ENCODE measurements around the gene ABCC2.
"Not testable (repeated sequence)": the region's sequence is repeated elsewhere in the genome, so short reads cannot be mapped to it uniquely, and the experiment has no call there.

Gene ABCC2

GRCh38 chr10:99782447-99783286 is at the start of gene ABCC2:
TSS of gene ABCC2 (plus strand) at chr10:99782640. CDS start at chr10:99782845, 205 bp downstream.
- no peak for DNase-seq

DNA sequence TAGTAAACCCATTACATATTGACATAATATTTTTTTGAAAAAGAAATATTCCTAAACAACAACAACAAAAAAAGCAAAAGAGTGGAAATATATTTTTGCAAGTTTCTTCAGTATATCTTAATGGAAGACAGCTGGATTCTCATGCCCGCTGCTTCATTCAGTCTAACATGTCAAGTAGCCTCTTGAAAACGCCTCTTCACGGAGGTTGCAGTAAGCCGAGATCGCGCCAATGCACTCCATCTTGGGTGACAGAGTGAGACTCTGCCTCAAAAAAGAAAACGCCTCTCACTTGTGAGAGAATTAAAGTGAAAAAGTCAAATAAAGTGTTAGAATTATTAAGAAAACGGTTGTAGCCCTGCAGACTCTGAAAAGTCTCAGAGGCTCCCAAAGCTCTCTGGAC is 49.1 kb upstream of the ABCC2 start:
- peak in 1 of 14 donors; percentile 8 for DNase-seq

GRCh38 chr10:99734111-99734510 is 48.3 kb upstream of the ABCC2 start:
- DNase-seq: not testable (repeated sequence)

DNA sequence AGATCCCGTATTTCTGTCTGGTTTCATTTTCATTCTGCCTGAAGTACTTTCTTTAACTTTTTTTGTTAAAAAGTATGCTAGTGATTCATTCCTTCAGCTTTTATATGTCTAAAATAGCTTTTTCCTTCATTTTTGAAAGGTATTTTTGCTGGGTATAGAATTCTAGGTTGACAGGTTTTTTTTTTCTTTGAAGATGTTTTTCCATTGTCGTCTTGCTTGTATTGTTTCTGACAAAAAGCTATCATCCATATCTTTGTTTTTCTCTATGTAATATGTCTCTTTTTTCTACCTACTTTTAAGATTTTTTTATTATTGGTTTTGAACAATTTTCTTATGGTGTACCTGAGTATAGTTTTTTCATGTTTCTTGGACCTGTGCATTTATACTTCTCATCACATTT is 42.2 kb upstream of the ABCC2 start:
- DNase-seq: no peak

DNA sequence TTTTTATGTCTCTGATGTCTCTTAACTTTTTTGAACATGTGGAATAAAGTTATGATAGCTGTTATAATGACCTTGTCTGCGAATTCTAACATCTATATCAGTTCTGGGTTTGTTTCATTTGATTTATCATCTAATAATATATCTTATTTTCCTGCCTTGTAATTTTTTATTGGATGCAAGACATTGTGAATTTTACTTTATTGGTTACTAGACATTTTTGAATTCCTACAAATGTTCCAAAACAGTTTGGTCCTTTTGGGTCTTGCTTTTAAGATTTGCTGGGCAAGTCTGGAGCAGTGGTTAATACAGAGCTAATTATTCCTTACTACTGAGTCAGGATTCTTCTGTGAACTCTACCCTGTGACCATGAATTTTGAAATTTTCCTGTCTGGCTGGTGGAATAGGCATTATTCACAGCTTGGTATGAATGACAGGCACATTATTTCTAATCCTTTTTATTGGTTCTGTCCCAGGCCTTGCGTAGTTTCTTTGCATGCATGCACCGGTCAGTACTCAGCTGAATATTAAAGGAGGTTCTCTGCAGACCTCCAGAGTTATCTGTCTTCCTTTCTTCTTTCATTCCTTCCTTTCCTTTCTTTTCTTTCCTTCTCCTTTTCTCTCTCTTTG is 41.4 kb upstream of the ABCC2 start:
- DNase-seq: no peak

GRCh38 chr10:99742254-99742653 is 40.2 kb upstream of the ABCC2 start:
- DNase-seq: no peak

DNA sequence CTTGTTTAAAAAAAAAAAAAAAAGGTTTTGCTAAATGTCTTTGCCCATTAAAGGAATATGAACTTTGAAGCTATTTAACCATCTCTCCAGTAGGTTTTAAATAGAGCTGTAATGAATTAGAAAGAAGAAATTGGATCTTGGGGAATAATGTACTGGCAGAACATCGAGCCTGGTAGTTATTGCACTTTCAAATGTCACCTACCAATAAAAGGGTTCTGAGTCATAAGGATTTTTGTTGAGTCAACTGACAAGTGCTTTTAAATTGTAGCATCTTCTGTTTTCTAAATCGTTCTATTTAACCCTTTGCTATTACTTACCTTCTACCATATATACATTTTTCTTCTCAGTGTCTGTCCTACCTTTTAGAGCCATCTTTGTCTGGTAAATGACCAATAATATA is 39.7 kb upstream of the ABCC2 start:
- DNase-seq: no peak

DNA sequence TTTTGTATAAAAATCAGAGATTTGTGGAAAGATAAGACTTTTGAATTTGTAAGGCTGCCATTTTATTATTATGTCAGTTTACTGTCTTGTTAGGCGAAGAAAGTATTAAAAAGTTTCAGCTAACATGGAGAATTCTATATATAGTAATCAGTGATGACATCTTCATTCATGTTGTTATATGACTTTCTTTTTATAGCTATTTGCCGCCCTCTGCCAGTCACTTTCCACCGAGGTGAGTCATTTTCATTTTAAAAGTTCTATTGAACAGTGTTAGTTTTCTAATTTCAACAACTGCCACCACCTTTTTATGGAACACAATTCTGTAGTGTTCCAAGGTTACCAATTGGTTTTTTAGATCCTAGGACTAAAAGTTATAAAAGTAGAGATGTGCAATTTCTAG is 38.6 kb upstream of the ABCC2 start:
- no peak for DNase-seq

DNA sequence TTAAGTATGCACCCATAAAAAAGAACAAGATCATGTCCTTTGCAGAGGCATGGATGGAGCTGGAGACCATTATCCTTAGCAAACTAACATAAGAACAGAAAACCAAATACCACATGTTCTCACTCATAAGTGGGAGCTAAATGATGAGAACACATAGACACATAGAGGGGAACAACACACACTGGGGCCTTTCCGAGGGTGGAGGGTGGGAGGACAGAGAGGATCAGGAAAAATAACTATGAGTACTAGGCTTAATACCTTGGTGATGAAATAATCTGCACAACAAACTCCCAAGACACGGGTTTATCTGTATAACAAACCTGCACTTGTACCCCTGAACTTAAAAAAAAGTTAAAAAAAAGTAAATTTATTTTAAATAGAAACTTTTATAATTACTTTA is 36.3 kb upstream of the ABCC2 start:
- not testable (repeated sequence) for DNase-seq

DNA sequence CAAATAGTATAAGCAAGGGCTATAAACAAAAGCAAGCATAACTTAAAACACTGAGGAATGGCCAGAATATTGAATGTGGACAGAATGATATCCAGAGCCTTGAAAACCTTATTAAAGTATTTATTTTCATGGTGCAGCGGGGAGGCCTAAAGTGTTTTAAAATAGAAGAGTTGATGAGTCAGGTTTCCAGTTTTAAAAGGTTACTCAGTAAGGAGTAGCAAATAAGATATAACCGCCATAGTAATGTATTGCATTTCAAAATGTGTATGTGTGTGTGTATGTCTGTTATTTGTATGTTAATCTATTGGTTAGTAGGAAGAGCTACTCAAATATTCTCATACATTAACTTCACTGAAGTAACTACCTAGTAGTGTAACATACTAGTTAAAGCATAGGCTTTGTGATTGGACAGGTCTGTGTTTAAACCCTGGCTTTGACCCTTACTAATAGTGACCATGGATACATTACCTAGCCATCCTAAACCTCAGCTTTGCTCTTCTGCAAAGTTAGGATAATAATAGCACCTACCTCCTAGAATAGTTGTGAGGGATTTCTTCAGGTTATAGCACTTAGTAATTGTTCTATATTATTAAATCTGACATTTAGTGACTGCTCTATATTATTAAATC is 33.5 kb upstream of the ABCC2 start:
- DNase-seq: no peak

DNA sequence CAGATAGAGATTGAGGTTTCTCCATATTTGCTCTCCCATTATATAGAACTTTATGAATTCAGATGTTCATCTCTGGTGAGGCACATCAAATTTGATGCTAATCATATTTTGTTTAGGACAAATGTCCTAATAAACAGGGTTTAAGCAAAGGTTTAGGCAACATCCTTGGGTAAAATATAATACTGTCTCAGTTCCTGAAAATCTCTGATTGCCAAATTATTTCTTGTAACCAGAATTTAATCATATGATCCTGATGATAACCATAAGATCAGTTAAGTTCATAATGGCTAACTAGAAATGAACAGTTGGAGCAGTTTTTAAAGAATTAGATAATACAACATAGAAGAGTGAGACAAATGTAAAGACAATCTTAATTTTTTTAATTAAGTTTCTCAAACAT is 31.8 kb upstream of the ABCC2 start:
- no peak for DNase-seq

GRCh38 chr10:99754670-99755069 is 27.8 kb upstream of the ABCC2 start:
- no peak for DNase-seq

DNA sequence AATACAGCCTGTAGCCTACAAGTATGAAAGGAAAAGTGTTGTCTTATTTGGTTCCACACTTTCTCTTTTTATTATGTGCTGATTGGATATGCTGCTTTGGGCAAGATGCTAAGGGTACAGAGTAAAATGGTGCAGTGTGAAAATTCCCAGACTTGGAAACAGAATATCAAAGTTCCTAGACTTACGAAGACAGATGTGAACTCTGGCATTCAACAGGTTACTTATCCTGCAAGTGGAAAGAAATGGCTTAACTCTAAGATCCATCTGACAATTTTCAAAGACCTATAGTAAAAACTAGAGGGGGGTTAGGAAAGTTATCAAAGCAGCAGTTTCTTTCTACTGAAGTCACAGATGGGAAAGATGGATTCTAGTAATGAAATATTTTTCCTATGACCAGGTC is 26.3 kb upstream of the ABCC2 start:
- no peak for DNase-seq

DNA sequence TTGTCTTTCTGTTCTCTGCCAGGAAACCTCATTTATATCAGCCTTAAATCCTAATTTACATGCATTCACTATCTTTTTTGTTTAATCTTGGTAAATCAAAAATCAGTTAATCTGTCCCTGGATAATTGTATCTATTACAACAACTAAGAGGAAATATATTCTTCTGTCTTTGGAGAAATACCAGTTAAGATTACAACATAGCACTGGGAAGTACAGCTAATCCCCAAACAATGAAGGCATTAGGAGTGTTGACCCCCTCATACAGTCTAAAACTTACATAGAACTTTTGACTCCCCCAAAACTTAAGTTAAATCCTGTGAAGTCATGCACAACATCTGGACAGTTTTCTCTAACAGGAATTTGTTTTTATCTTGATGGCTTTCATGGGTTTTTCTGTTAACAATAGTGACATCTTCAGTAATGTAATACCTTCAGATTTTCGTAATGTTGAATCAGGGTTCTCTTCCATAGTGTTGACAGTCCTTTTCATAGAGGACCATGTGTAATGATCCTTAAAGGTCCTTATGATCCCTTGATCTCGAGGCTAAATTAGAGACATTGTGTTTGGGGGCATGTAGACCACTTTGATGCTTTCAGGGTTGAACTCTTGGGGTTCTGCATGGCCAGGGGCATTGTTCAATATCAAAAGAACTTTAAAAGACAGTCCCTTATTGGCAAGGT is 24.1 kb upstream of the ABCC2 start:
- DNase-seq: no peak

DNA sequence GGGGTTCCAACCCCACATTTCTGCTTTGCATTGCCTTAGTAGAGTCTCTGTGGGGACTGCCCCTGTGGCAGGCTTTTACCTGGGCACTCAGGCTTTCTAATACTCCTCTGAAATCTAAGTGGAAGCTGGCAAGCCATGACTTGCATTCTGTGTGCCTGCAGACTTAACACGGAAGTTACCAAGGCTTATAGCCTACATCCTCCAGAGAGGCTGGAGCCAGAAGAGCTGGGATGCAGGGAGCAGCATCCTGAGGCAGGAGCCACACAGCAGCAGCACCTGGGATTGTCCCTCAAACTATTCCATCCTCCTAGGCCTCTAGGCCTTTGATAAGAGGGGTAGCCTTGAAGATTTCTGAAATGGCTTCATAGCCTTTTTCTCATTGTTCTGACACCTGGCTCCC is 22.1 kb upstream of the ABCC2 start:
- DNase-seq: no peak

DNA sequence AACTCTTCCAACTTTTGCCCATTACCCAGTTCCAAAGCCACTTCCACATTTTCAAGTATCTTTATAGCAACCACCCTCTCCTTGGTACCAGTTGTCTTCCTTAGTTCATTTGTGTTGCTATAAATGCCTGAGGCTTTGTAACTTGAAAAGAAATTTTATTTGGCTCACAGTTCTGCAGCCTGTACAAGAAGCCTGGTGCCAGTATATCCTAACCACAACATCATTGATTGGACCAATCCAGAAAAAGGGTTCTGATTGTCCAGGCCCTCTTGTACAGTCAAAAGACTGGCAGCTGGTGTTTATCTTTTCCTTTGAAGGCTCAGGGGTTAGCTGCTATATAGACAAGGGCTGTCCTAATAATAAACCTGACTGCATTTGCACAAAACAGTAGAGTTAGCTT is 21.1 kb upstream of the ABCC2 start:
- DNase-seq: no peak

GRCh38 chr10:99765672-99766301 is 16.7 kb upstream of the ABCC2 start:
- DNase-seq: no peak

GRCh38 chr10:99766302-99766681 is 16.1 kb upstream of the ABCC2 start:
- DNase-seq: no peak

GRCh38 chr10:99767901-99768300 is 14.5 kb upstream of the ABCC2 start:
- no peak for DNase-seq

- no peak for DNase-seq
These were observed 13.9 kb upstream of the ABCC2 start for GRCh38 chr10:99768556-99768955.

- no peak for DNase-seq
These were observed 12.7 kb upstream of the ABCC2 start for GRCh38 chr10:99769706-99770105.

- DNase-seq: no peak
These were observed 11.9 kb upstream of the ABCC2 start for GRCh38 chr10:99770408-99771045.
